H1 (cell line): ENCODE results near the gene LRCH1. TPM values are rescaled to one million over a fixed set of nuclear protein-coding genes. Genes with fewer than 3 reads are reported as not detected.

Experiments
- ASH2L ChIP-seq: fragments of 200-600, 300-600 bp; sonication (generic); IDR thresholded peaks from one replicate; pipeline ENCODE4 v1.7.1; 2017; ENCODE audit warnings: low read length
- BACH1 ChIP-seq: IDR thresholded peaks from 2 replicates; pipeline ENCODE4 v1.6.1; 2012; ENCODE audit warnings: low read length, improper control_type of control experiment
- BCL11A ChIP-seq, 2 experiments: IDR thresholded peaks; one replicate each; pipeline ENCODE4 v1.6.1; 2011; ENCODE audit warnings: low read depth in 2 of 2, low read length in 2 of 2, mild to moderate bottlenecking in 2 of 2
- CBX5 ChIP-seq: fragments of 300-800, 300-1000 bp; sonication (generic); IDR thresholded peaks from 2 replicates; pipeline ENCODE4 v1.7.1; 2016; ENCODE audit warnings: antibody characterized with exemption, low read length, low read depth
- CEBPB ChIP-seq: IDR thresholded peaks from 2 replicates; pipeline ENCODE4 v1.6.1; 2012; ENCODE audit warnings: low read depth, low read length
- CHD1 ChIP-seq: IDR thresholded peaks from 2 replicates; pipeline ENCODE4 v1.6.1; 2012; ENCODE audit warnings: low read depth, low read length, improper control_type of control experiment
- CREB1 ChIP-seq: IDR thresholded peaks from 2 replicates; pipeline ENCODE4 v1.6.1; 2012; ENCODE audit warnings: inconsistent platforms
- CTBP2 ChIP-seq: IDR thresholded peaks from 2 replicates; pipeline ENCODE4 v1.7.0; 2011; ENCODE audit warnings: borderline replicate concordance, mild to moderate bottlenecking, moderate library complexity, mixed read lengths, low read length; ENCODE audit not compliant: insufficient read depth, insufficient read length
- EGR1 ChIP-seq: IDR thresholded peaks from 2 replicates; pipeline ENCODE4 v1.6.1; 2011; ENCODE audit warnings: low read depth, low read length, borderline replicate concordance
- EP300 ChIP-seq, 2 experiments: IDR thresholded peaks; 1 replicate in 1 of 2; 2 replicates in 1 of 2; pipeline ENCODE4 v1.6.1; 2011 to 2012; ENCODE audit warnings: low read depth in 2 of 2, low read length in 2 of 2, mild to moderate bottlenecking in 2 of 2, borderline replicate concordance in 1 of 2, inconsistent platforms in 1 of 2, moderate library complexity in 1 of 2
- GTF2F1 ChIP-seq: IDR thresholded peaks from 2 replicates; pipeline ENCODE4 v1.6.1; 2012; ENCODE audit warnings: low read depth, low read length, improper control_type of control experiment, borderline replicate concordance
- JUN ChIP-seq: IDR thresholded peaks from 2 replicates; pipeline ENCODE4 v1.6.1; 2011; ENCODE audit warnings: low read depth, mild to moderate bottlenecking, improper control_type of control experiment, low read length
- JUND ChIP-seq: IDR thresholded peaks from 2 replicates; pipeline ENCODE4 v1.6.1; 2011; ENCODE audit warnings: mild to moderate bottlenecking, improper control_type of control experiment, low read length
- KDM1A ChIP-seq: fragments of 200-600, 300-600 bp; sonication (generic); IDR thresholded peaks from 2 replicates; pipeline ENCODE4 v1.7.1; 2016; ENCODE audit warnings: mild to moderate bottlenecking, low read length, borderline replicate concordance
- MAFK ChIP-seq: IDR thresholded peaks from 2 replicates; pipeline ENCODE4 v1.6.1; 2012; ENCODE audit warnings: low read depth, mild to moderate bottlenecking, improper control_type of control experiment, low read length
- PHF8 ChIP-seq: fragments of 200-600 bp; sonication (generic); conservative IDR thresholded peaks from 2 replicates; pipeline ENCODE4 v1.7.1; 2012; ENCODE audit warnings: low read depth, mild to moderate bottlenecking, inconsistent platforms, low read length, moderate library complexity
- POLR2A ChIP-seq, 2 experiments: IDR thresholded peaks; 1 replicate in 1 of 2; 2 replicates in 1 of 2; pipeline ENCODE4 v1.6.1; 2011; ENCODE audit warnings: low read depth in 2 of 2, low read length in 2 of 2, mild to moderate bottlenecking in 2 of 2; ENCODE audit errors: control extremely low read depth in 1 of 2
- RFX5 ChIP-seq: IDR thresholded peaks from 2 replicates; pipeline ENCODE4 v1.6.1; 2011; ENCODE audit warnings: low read depth, low read length, improper control_type of control experiment, borderline replicate concordance
- RNF2 ChIP-seq: fragments of 200-900, 300-1000 bp; sonication (generic); IDR thresholded peaks from 2 replicates; pipeline ENCODE4 v1.7.1; 2016; ENCODE audit warnings: borderline replicate concordance, low read depth, mild to moderate bottlenecking, antibody characterized with exemption, low read length; ENCODE audit not compliant: poor library complexity, severe bottlenecking; ENCODE audit errors: missing control alignments
- RXRA ChIP-seq: IDR thresholded peaks from 2 replicates; pipeline ENCODE4 v1.6.1; 2011; ENCODE audit warnings: low read depth, mild to moderate bottlenecking, low read length, moderate library complexity; ENCODE audit not compliant: insufficient read depth
- SAP30 ChIP-seq: fragments of 300-600 bp; sonication (generic); IDR thresholded peaks from 2 replicates; pipeline ENCODE4 v1.7.1; 2012; ENCODE audit warnings: low read length, moderate library complexity, mild to moderate bottlenecking, inconsistent platforms; ENCODE audit not compliant: insufficient read depth, insufficient replicate concordance
- SP4 ChIP-seq: IDR thresholded peaks from 2 replicates; pipeline ENCODE4 v1.6.1; 2012; ENCODE audit warnings: low read length, inconsistent platforms
- TAF1 ChIP-seq: IDR thresholded peaks from 2 replicates; pipeline ENCODE4 v1.6.1; 2011; ENCODE audit warnings: mild to moderate bottlenecking, low read depth, low read length
- TAF7 ChIP-seq: optimal IDR thresholded peaks from 2 replicates; pipeline ENCODE3; 2011; ENCODE audit warnings: low read depth, mild to moderate bottlenecking, inconsistent platforms, low read length, moderate library complexity, borderline replicate concordance
- ZNF274 ChIP-seq: IDR thresholded peaks from 2 replicates; pipeline ENCODE4 v1.7.0; 2012; ENCODE audit warnings: low read length, borderline replicate concordance; ENCODE audit errors: extremely low read depth
- polyA plus RNA-seq, 7 experiments: library from polyadenylated mRNA; depleted of rRNA in 3 of 7; stranded (reverse) in 5 of 7; unstranded in 2 of 7; fragments of >200 nt in 5 of 7; fragments of 200-250 nt in 2 of 7; gene quantifications; 1 replicate in 5 of 7; 2 replicates in 1 of 7; 4 replicates in 1 of 7; pipeline versions ENCODE4 v1.2.1 to v1.2.3, GENCODE V29; 2011 to 2013; ENCODE audit warnings: missing spikeins in 2 of 7, mixed read lengths in 2 of 7
- total RNA-seq: library from RNA; stranded (reverse); fragmentation: NEBNext Ultra II Directional; extraction: Animal tissue kit (Norgen Biotek cat#: 25700); gene quantifications from 2 replicates; pipeline ENCODE4 v1.2.1, GENCODE V29; 2021
- TF ChIP-seq, protein P1 (sequence below): IDR thresholded peaks from 2 replicates; pipeline ENCODE4 v1.6.1; 2011; ENCODE audit warnings: low read length, improper control_type of control experiment

LRCH1 gene
- total and polyA plus RNA-seq, 2 of the 8 experiments (the other 6 are each of a cell fraction or from before 2014, with no cell fraction given), result 3.0 to 10.1 TPM

DNA sequence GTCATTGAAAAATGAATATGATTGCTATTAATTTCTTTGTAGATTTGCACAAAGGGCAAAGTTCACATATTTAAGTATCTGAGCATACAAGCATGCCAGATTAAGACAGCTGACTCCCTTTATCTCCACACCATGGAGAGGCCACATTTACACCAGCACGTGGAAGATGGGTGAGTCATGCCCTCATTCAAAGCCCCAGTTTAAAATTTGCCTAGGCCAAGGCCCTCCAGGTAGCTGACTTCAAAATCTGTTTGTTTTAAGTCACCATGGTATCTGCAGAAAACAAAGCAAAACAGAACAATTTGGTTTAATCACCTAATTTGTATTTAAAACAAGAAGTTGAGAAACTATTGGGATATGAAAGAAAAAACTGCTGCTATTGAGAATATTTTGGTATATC, 134.8 kb downstream of the LRCH1 start (continued):
- TF ChIP-seq, protein P1, sequence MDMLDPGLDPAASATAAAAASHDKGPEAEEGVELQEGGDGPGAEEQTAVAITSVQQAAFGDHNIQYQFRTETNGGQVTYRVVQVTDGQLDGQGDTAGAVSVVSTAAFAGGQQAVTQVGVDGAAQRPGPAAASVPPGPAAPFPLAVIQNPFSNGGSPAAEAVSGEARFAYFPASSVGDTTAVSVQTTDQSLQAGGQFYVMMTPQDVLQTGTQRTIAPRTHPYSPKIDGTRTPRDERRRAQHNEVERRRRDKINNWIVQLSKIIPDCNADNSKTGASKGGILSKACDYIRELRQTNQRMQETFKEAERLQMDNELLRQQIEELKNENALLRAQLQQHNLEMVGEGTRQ, result 0 out of 2 replicates have a peak, but pooled peaks have one; percentile 9
- TF ChIP-seq ZNF274, result no peak
- no peak for TF ChIP-seq GTF2F1
- no peak for TF ChIP-seq CBX5
- TF ChIP-seq SP4, result no peak
- peak; percentile 94 for TF ChIP-seq JUND
- no peak for TF ChIP-seq BACH1
- TF ChIP-seq TAF7, result no peak
- no peak for TF ChIP-seq CREB1
- TF ChIP-seq RNF2, result no peak
- TF ChIP-seq ASH2L, result no peak
- no peak for TF ChIP-seq RXRA
- TF ChIP-seq EGR1, result no peak
- TF ChIP-seq PHF8, result no peak
- no peak for TF ChIP-seq CHD1
- TF ChIP-seq TAF1, result no peak
- TF ChIP-seq POLR2A (IDR thresholded peaks at IDR 0.05; ENCODE audit: control extremely low read depth in 1 of 2, low read depth in 2 of 2, low read length in 2 of 2), result no peak
- peak; percentile 82 for TF ChIP-seq JUN
- TF ChIP-seq SAP30, result no peak
- no peak for TF ChIP-seq KDM1A
- TF ChIP-seq CTBP2, result no peak
- no peak for TF ChIP-seq BCL11A (IDR thresholded peaks at IDR 0.05; ENCODE audit: low read depth in 2 of 2, low read length in 2 of 2)
- no peak; a peak in 1 of 3 replicates for TF ChIP-seq EP300 (IDR thresholded peaks at IDR 0.05; ENCODE audit: borderline replicate concordance in 1 of 2, low read depth in 2 of 2, low read length in 2 of 2)
- no peak for TF ChIP-seq CEBPB
- 0 out of 2 replicates have a peak, but pooled peaks have one; percentile 40 for TF ChIP-seq MAFK
- no peak for TF ChIP-seq RFX5
